ENCODE data around the gene CD2. TPM values are rescaled to one million over a fixed set of nuclear protein-coding genes. Genes with fewer than 3 reads are reported as not detected.
"Not testable (repeated sequence)": the region's sequence is repeated elsewhere in the genome, so short reads cannot be mapped to it uniquely, and the experiment has no call there.

The CD2 gene
- polyA plus RNA-seq, 4 donors, result 0.19 to 0.60 (median 0.26) TPM

DNA sequence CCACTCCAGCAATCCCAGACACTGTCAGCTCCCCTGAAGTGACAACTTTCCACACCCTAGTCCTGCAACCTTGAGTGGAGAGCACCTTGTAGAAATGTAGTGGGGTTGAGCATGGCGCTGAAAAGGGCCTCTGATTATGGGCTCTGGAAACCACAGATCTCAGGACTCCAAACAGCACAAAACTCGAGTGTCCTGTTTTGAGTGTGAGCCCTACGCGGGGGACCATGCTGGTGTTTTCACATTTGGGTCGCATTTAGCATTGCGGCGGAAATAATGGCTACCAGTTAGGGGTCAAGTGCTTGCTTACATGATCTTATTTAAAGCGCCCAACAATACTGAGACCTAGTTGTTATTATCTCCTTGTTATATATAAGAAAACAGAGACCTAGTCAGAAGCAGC lies 1.9 kb downstream of the CD2 start:
- not testable (repeated sequence) for DNase-seq (ENCODE audit: low read depth in 4 of 4, low spot score in 3 of 4)

DNA sequence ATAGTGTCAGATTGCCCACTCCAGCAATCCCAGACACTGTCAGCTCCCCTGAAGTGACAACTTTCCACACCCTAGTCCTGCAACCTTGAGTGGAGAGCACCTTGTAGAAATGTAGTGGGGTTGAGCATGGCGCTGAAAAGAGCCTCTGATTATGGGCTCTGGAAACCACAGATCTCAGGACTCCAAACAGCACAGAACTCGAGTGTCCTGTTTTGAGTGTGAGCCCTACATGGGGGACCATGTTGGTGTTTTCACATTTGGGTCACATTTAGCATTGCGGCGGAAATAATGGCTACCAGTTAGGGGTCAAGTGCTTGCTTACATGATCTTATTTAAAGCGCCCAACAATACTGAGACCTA lies 4.2 kb downstream of the CD2 start:
- DNase-seq (ENCODE audit: low read depth in 4 of 4, low spot score in 3 of 4), result not testable (repeated sequence)

DNA sequence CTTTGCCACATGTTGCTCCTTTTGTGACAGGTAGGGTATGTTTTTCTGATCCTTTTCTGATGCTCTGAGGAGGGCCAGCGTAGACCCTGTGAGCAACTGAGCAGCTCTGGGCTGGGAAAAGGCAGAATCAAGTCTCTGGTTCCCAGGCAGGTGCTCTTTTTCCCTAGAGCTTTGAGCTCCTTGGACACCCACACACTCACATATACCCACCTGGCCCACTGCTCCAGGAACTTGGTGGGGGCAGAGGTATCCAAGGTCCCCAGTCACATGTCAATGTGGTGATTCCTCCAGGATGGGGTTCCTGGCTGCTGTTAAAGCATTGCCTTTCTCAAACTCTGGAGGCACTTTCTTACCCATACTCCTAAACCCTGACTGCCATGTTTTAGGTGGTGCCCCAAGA lies 5.4 kb downstream of the CD2 start:
- no peak for DNase-seq (ENCODE audit: low read depth in 4 of 4, low spot score in 3 of 4)

DNA sequence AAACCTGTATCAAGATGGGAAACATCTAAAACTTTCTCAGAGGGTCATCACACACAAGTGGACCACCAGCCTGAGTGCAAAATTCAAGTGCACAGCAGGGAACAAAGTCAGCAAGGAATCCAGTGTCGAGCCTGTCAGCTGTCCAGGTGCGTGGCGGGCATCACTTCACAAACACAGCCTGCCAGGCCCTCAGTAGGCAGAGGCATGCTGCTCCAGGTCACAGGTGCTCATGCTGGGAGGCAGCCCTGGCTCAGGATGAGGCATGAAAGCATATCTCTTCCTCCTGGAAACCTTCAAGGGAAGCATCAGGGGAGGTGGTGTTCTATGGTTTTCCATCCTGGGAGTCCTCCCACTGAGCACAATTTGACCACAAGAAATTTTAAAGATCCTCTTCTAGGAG lies 6.3 kb downstream of the CD2 start:
- no peak for DNase-seq (ENCODE audit: low read depth in 4 of 4, low spot score in 3 of 4)

DNA sequence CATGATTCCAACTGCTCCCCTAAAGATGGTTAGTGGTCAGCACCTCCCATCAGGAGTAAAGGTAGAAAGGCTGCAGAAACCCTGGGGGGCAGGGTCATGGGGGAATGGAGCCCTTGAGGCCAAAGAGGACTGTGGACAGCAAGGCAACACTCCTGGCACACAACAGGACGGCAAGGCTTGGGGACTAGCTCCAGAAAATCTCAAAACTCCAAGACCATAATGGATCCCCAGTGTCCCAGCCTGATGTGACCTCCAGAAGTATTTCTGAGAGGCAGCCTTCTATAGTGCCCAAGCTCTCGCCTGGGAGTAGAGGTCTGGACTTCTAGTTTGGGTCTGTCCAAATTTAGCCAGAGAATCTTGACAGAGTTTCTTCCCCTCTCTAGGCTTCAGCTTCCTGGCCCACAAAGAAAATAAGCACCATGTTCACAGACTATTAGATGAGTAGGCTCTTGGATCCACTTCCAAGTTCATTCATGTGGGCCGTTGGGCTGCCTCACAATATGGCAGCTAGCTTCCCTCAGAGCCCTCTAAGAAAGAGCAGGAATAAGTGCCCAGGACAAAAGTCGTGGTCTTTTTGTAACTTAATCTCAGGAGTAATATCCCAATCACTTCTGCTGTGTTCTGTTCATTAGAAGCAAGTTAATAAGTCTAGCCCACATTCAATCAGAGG lies 6.9 kb downstream of the CD2 start:
- DNase-seq (ENCODE audit: low read depth in 4 of 4, low spot score in 3 of 4), result no peak

DNA sequence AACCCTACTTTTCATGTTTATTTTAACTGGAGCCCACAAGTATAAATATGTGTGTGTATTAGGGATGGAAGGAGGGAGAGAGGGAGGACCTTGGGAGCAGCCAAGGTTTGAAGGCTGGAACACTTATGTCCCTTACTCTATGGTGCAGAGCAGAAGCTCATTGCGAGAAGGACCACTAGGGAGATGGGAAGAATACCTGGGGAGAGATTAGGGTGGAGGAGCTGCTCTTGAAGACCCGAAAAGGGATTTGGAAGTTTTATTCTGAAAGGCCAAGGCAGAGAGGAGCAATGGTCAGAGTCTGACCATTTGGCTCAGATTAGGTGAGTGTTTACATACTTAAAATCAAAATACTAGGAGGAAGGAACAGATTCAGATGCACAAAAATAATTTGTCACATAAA lies 8.1 kb downstream of the CD2 start:
- no peak for DNase-seq (ENCODE audit: low read depth in 4 of 4, low spot score in 3 of 4)

DNA sequence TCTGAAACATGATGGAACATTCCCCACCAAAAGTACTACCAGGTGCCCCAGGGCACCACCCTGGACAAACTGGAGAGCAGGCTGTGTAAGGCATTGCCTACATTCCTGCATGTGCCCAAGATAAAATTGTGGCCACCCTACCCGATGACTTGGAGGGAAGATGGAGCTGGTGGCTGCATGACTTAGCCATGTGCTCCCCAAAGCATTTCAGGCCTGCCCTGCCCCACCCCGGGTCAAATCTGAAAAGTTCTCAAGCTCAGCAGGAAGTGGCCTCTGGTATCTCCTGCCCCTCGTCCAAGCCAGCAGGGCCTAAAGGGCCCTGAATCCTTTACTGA lies 8.5 kb downstream of the CD2 start:
- DNase-seq (ENCODE audit: low read depth in 4 of 4, low spot score in 3 of 4), result no peak

DNA sequence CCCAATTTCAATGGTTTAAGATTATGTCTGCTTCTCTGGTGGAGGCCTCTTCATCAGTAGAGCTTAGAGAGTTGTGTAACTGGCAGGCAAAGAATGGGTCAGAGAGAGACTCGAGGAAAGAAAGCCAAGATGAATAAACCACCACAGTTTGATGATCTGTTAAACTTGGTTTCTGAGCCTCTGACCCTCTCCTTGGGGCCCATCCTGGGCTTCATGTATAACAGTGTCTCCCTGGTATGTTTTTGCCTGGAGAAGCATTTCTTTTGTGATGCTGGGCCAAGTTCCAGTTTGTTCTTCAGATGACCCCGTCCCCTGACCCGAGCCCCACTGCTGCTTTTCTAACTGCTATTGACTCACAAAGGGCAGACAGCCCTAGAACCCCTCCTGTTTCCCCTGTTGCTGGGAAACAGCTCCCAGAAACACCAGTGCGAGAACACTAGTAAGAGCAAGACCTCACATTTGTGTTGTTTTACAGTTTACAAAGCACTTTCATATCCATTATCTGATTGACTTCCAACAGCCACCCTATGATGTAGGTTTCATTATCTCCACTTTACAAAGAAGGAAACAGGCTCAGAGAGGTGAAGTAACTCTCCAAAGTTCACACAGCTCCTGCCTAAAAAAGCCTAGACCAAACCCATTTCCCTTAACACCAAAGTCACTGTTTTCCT lies 9.0 kb downstream of the CD2 start:
- no peak for DNase-seq (ENCODE audit: low read depth in 4 of 4, low spot score in 3 of 4)

DNA sequence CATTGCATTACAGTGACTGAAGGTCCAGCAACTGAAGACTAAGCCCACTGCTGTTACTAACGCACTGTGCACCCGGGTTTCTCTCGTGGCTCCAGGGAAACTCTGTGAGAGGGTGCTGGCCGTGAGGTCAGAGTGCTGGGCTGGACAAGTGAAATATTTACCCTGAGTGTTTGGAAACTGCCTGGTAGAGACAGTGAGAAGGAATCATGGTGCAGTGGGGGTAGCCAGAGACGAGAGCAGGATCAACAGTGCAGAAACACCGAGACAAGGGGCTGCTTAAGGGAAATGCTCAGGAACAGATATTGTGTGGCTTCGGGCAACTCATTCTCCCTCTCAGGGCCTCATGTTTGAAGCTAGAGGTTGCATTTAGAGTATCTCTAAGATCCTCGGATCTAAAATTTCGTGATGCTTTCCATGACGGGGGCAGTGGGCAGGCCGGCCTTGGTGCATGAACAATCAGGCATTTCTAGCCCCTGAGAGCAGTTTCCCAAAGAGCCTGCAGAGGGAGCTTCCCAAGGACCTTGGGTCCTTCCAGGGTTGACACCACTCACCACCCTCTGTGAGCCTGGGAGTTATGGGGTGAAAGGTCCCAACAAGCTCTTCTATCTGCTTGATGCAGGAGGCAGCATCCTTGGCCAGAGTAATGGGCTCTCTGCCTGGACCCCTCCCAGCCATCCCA lies 9.7 kb downstream of the CD2 start:
- DNase-seq (ENCODE audit: low read depth in 4 of 4, low spot score in 3 of 4), result no peak

DNA sequence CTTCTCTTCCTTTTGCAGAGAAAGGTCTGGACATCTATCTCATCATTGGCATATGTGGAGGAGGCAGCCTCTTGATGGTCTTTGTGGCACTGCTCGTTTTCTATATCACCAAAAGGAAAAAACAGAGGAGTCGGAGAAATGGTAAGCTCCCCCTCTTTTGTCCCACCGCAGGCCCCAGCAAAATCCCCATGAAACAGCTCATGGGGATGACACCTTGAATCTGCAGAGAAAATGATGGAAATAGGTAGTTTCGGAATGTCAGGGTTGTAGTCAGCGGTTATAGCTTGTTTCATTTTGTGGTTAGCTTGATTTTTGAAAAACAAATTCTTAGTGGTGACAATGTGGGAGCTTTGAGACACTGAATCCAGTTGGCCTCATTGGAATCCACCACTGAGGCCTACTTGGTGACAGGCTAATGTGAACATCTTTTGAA lies 10.3 kb downstream of the CD2 start:
- no peak for DNase-seq (ENCODE audit: low read depth in 4 of 4, low spot score in 3 of 4)

DNA sequence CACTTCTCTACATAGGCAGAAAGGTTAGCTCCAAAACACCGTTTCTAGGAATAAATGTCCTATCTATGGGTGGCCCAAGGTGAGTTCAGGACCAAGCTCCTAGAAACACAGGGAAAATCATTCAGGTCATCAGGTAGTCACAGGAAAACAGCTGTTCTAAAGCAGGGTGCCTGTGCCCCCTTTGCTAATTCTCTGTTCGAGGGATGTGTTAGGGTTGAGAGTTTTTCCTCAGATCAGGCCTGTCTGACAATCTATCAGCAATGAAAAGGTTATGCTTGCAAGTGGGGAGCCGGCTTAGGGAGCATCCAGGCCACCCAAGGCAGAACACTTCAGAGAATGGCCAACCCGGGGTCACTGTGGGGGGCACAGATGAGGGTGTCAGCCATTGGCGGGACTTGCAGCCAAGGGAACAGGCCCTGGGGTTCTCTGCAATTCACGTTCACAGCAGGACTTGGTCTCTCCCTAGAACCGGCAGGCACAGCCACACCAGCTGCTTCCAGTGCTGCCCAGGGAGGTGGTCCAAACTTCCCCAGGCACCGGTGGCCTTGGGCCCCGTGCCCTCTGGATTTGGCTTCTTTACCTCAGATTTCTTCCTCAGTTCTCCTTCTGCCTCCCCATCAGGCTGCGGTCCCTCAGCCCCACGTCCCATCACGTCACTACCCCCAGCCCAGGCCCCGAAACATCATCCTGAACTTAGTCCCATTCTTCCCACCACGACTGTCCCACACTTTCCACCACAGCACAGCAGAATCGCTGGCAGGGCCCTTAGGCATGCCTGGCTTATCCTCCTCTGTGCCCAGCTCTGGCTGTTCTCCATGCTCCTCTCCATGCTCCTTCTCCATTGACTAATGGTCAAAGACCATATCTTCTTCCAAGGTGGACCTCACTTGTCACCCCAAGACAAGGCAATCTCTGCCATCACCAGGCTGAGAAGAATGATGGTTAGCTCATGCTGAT lies 11.0 kb downstream of the CD2 start:
- DNase-seq (ENCODE audit: low read depth in 4 of 4, low spot score in 3 of 4), result no peak

DNA sequence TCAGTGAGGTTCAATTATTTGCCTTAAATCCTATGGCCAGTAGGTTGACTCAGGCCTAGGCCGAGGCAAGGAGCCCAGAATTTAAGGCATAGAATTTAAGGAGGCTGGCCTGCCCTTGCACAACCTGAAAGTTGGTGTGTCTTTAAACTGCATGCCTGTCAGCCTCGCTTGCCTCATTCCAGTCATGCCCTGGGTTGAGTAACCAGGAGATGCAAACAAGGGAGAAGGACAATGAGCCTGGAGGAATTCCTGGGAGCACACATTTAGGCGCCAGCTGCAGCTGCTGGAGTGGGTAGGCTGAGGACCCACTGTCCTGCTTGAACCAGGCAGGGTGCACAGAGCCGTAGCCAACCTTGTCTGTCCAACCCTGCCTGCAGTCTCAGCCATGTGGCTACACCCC lies 11.7 kb downstream of the CD2 start:
- no peak for DNase-seq (ENCODE audit: low read depth in 4 of 4, low spot score in 3 of 4)

DNA sequence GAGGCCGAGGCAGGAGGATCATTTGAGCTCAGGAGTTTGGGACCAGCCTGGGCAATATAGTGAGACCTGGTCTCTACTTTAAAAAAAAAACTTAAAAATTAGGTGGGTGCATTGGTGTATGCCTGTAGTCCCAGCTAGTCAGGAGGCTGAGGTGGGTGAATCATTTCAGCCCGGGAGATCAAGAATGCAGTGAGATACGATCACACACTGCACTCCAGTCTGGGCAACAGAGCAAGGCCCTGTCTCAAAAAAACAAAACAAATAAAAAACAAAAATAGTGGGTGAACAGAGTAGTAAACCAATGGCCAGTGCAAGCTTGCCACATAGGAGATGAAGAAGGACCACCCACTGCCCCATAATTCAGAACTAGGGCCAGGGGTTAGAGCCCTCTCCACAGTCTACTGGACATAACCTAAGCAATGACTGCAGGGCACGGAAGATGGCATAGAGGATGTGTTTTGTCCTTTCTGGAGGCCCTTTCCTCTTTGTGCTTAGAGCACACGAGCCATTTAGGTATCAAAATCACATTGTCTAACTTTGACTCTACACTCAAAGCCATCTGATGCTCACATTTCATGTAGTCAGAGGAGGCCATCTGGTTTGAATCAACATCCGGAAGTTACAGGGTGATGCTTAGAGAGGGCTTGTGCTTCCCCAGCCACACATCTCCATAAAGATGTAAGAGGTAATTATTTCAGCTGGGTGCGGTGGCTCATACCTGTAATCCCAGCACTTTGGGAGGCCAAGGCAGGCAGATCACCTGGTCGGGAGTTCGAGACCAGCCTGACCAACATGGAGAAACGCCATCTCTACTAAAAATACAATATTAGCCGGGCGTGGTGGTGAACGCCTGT lies 12.6 kb downstream of the CD2 start:
- no peak for DNase-seq (ENCODE audit: low read depth in 4 of 4, low spot score in 3 of 4)

DNA sequence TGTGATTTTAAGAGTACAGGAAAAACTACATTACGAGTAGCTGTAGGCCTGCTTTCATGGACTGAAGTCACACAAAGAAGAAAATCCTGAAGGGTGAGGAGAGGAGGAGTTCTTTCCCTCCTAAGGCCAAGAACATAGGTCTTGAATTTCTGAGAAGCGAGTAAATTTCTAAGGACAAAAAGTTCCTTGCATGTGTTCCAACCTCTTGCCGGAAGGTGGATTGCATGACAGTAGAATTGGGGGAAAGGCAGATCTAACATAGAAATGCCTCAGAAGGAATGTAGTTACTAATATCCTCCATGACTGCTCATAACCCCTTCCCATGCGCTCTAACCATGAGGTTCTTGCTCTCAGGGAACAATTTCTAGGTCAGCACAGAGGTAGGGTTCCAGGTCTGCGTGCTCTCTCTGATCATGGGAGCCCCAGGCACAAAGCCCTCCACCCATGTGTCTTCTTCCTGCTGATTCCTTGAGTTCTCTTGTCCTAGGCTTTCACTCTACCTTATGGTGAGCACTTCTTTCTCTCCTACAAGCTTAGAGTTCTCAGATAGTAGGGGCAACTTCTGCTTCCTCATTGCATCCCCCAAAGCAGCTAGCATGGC lies 13.7 kb downstream of the CD2 start:
- no peak for DNase-seq (ENCODE audit: low read depth in 4 of 4, low spot score in 3 of 4)

DNA sequence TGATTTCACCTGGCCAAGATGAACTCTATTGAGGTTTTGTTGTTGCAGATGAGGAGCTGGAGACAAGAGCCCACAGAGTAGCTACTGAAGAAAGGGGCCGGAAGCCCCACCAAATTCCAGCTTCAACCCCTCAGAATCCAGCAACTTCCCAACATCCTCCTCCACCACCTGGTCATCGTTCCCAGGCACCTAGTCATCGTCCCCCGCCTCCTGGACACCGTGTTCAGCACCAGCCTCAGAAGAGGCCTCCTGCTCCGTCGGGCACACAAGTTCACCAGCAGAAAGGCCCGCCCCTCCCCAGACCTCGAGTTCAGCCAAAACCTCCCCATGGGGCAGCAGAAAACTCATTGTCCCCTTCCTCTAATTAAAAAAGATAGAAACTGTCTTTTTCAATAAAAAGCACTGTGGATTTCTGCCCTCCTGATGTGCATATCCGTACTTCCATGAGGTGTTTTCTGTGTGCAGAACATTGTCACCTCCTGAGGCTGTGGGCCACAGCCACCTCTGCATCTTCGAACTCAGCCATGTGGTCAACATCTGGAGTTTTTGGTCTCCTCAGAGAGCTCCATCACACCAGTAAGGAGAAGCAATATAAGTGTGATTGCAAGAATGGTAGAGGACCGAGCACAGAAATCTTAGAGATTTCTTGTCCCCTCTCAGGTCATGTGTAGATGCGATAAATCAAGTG lies 14.3 kb downstream of the CD2 start:
- no peak for DNase-seq (ENCODE audit: low read depth in 4 of 4, low spot score in 3 of 4)

DNA sequence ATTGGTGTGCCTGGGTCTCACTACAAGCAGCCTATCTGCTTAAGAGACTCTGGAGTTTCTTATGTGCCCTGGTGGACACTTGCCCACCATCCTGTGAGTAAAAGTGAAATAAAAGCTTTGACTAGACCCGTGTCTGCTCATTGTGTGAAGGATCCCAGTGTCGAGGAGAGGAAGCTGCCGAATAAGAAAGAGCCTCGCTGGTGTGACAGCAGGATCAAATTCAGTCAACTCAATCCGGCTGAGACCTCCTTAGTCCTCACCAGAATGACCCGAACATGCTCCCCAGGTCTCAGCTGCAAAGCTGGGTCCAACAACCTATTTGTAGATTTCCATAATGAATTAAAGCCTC lies 14.8 kb downstream of the CD2 start:
- DNase-seq (ENCODE audit: low read depth in 4 of 4, low spot score in 3 of 4), result no peak

DNA sequence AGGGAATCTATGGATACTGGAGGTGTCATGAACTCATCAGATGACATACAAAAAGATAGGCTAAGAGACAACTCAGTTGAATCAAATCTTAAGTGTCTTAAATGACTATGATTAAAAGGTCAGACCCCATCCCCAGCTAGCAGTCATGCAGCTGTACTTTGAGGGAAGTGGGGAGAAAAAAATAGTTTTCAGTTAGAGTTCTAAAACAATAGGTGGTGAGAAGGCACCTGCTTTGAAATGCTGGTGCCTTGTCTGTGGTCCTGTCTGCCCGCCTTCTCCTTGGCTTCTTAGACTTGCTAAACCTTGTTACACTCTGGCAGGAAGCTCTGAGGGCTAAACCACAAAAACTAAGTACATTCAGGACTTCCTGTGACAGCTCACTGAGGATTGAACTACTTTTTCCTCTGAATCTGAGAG lies 15.3 kb downstream of the CD2 start:
- no peak for DNase-seq (ENCODE audit: low read depth in 4 of 4, low spot score in 3 of 4)

DNA sequence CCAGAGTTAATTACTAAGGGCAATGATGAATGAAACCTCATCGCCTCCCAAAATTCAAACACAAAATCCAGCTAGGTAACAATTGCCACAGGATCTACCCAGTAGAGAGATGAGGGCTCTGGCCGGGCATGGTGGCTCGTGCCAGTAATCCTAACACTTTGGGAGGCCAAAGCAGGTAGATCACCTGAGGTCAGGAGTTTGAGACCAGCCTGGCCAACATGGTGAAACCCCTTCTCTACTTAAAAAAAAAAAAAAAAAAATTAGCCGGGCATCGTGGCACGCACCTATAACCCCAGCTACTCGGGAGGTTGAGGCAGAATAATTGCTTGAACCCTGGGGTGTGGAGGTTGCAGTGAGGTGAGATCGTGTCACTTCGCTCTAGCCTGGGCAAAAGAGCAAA lies 15.8 kb downstream of the CD2 start:
- DNase-seq (ENCODE audit: low read depth in 4 of 4, low spot score in 3 of 4), result no peak

DNA sequence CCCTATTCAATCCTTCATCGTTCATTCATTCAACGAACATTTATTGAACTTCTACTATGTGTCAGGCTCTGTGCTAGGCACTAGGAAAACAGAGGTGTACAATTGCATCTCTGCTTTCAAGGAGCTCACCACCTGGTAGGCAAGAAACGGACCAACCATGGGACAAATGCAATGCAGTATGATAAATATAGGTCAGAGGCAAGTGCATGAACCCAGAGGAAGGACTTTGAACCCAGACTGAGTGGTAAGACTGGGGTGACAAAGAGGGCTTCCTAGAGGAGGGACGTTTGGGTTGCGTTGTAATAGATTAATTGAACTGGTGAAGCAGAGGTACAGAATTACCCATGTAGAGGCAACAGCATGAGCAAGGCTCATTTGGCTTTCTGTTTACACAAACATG lies 16.4 kb downstream of the CD2 start:
- no peak for DNase-seq (ENCODE audit: low read depth in 4 of 4, low spot score in 3 of 4)
